GM19468 (cell line): ENCODE results near the gene INPP5A.

Experiments
- ATAC-seq: cut with Tn5 transposase; IDR thresholded peaks from one replicate; pipeline ENCODE4 v1.9.1; 2021; ENCODE audit warnings: mild to moderate bottlenecking, moderate library complexity, moderate number of reproducible peaks; ENCODE audit not compliant: unreplicated experiment; ENCODE audit errors: extremely low read depth

Gene INPP5A

GRCh38 chr10:132652446-132652845 is 114.9 kb downstream of the INPP5A start:
- no peak for ATAC-seq

GRCh38 chr10:132652936-132653590 is 115.5 kb downstream of the INPP5A start:
- ATAC-seq = no peak

GRCh38 chr10:132653721-132654120 is 116.1 kb downstream of the INPP5A start:
- ATAC-seq = no peak

- ATAC-seq = no peak
Observed at GRCh38 chr10:132654121-132654571, 116.6 kb downstream of the INPP5A start.

- no peak for ATAC-seq
Observed at GRCh38 chr10:132654708-132655661, 117.4 kb downstream of the INPP5A start.

- ATAC-seq = no peak
Observed at GRCh38 chr10:132655735-132656134, 118.1 kb downstream of the INPP5A start.

GRCh38 chr10:132656283-132657126 is 118.9 kb downstream of the INPP5A start:
- no peak for ATAC-seq

- ATAC-seq = no peak
Observed at GRCh38 chr10:132657127-132657706, 119.6 kb downstream of the INPP5A start.

- ATAC-seq = no peak
Observed at GRCh38 chr10:132657748-132658147, 120.2 kb downstream of the INPP5A start.

- ATAC-seq = no peak
Observed at GRCh38 chr10:132658546-132659205, 121.1 kb downstream of the INPP5A start.

- no peak for ATAC-seq
Observed at GRCh38 chr10:132659206-132660091, 121.9 kb downstream of the INPP5A start.

- no peak for ATAC-seq
Observed at GRCh38 chr10:132660385-132660784, 122.8 kb downstream of the INPP5A start.

GRCh38 chr10:132662186-132662920 is 124.8 kb downstream of the INPP5A start:
- no peak for ATAC-seq

GRCh38 chr10:132663666-132664365 is 126.2 kb downstream of the INPP5A start:
- ATAC-seq = no peak

- ATAC-seq = no peak
Observed at GRCh38 chr10:132664407-132664806, 126.8 kb downstream of the INPP5A start.

GRCh38 chr10:132664883-132665282 is 127.3 kb downstream of the INPP5A start:
- ATAC-seq = no peak

GRCh38 chr10:132665946-132666704 is 128.5 kb downstream of the INPP5A start:
- ATAC-seq = no peak
